ENCODE results near the gene CPB2. TPM values are rescaled to one million over a fixed set of nuclear protein-coding genes. Genes with fewer than 3 reads are reported as not detected.

The CPB2 gene
- total RNA-seq, 4 donors from 2014 or later: not detected

DNA sequence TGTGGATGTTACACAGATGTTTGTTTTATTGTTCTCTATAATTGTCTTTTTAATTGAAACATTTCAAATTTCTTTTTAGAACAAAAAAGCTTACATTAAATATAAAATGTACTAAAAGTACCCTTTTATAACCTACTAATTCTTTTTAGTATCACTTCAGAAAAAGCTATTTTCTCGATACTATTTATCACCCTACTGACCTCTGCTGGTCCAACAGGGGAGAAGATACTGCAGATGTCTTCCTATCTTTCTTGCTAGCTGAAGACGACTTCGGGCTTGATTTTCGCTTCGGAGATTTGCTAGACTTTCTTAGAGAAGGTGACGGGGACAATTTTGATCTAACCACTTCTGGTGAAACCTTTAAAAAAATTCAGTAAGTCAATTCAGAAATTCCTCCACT lies 94.7 kb downstream of the CPB2 start:
- Histone ChIP-seq H3K9me3 (no peaks in the 10 kb centered on the region), H3K27me3 (no peaks in the 10 kb centered on the region), H3K36me3 (peaks cover 0 to 45% (median 14%) of the 10 kb centered on the region in 4 donors), H3K27ac (no peak overlapping the region), H3K4me1 (no peaks in the 10 kb centered on the region), H3K4me3 (no peak overlapping the region)
- in situ Hi-C loops (cut with MboI; ENCODE audit: low pct_ligation_motif_present in 1 of 4, low pct_unique_long_range_greater_than_20kb in 1 of 4, low sequenced_read_pairs in 3 of 4) (no loop called here), intact Hi-C loops (cut with DNase I; ENCODE audit: low total_unique reads) (no loop called here)
- 89 to 97% methylated on average over 6 of the region's 6 CpGs for WGBS, 2 donors (ENCODE audit: low coverage in 1 of 2)
- TF ChIP-seq POLR2A (IDR thresholded peaks at IDR 0.05) (no peak), CTCF (IDR thresholded peaks at IDR 0.05) (no peak), POLR2AphosphoS5 (IDR thresholded peaks at IDR 0.05) (no peak), EP300 (IDR thresholded peaks at IDR 0.05; ENCODE audit: low read depth) (no peak)
- DNase-seq: no peak

DNA sequence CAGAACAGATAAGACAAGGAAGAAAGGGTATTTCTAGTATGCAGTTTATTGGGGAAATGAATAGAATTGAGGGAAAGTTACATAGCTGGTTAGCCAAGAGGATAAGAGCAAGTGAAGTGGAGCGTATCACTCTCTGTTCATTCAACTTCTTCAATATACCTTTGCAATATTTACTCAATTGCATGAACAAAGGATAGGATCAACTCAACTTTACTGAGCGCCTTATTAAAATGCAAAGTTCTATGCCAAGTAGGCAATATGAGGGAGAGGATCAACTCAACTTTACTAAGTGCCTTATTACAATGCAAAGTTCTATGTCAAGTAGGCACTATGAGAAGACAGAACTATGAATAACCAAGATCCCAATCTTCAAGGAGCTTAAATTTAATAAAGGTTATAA lies 96.2 kb downstream of the CPB2 start:
- no peaks in the 10 kb centered on the region for H3K27me3 ChIP-seq
- no peak overlapping the region for H3K4me3 ChIP-seq
- H3K9me3 ChIP-seq: no peaks in the 10 kb centered on the region
- intact Hi-C loops (cut with DNase I; ENCODE audit: low total_unique reads): no loop called here
- no peaks in the 10 kb centered on the region for H3K4me1 ChIP-seq
- in situ Hi-C loops (cut with MboI; ENCODE audit: low pct_ligation_motif_present in 1 of 4, low pct_unique_long_range_greater_than_20kb in 1 of 4, low sequenced_read_pairs in 3 of 4): no loop called here
- 97 to 100% methylated on average over 2 of the region's 2 CpGs for WGBS, 2 donors (ENCODE audit: low coverage in 1 of 2)
- DNase-seq: no peak
- H3K36me3 ChIP-seq: peaks cover 0 to 45% (median 18%) of the 10 kb centered on the region in 4 donors
- TF ChIP-seq EP300 (IDR thresholded peaks at IDR 0.05; ENCODE audit: low read depth): no peak
- no peak for TF ChIP-seq POLR2AphosphoS5 (IDR thresholded peaks at IDR 0.05)
- no peak for TF ChIP-seq CTCF (IDR thresholded peaks at IDR 0.05)
- no peak for TF ChIP-seq POLR2A (IDR thresholded peaks at IDR 0.05)
- no peak overlapping the region for H3K27ac ChIP-seq

DNA sequence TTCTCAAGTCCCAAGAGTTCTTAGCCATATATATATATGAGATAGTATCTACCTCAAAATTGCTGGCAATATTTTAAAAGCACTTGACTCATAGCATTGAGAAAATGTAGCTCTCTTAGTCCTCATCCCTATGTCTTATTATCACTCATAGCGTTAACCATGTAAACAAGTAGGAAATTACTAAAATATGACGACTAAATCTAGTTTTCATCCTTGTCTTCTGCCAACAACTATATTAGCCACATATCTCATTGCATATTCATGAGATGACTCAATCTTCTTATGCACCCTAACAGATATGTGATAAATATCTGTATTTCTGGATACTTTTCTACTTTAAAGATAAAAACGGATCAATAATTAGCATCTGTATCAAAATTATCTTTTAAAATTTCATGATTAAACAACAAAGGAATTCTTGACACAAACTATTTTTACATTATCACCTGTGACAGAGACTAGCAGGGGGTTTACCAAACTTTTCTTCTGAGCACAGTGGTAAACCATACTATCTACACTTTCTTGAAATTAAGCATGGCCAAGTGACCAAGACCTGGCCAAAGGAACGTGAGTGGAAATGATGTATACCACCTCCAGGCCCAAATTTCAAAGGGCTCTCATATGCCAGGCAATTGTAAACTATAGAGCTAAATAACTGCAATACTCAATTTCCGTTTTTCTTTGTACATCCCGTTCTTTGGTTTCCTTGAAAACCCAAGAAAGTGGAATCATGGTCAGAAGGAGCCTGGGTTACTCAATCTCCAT lies 98.0 kb downstream of the CPB2 start:
- in situ Hi-C loops (cut with MboI; ENCODE audit: low pct_ligation_motif_present in 1 of 4, low pct_unique_long_range_greater_than_20kb in 1 of 4, low sequenced_read_pairs in 3 of 4): no loop called here
- intact Hi-C loops (cut with DNase I; ENCODE audit: low total_unique reads): no loop called here
- Histone ChIP-seq H3K4me3 (no peak overlapping the region), H3K9me3 (no peaks in the 10 kb centered on the region), H3K27ac (no peak overlapping the region), H3K4me1 (no peaks in the 10 kb centered on the region), H3K27me3 (no peaks in the 10 kb centered on the region), H3K36me3 (peaks cover 0 to 52% (median 22%) of the 10 kb centered on the region in 4 donors)
- DNase-seq: no peak
- TF ChIP-seq POLR2A (IDR thresholded peaks at IDR 0.05): no peak
- no peak for TF ChIP-seq POLR2AphosphoS5 (IDR thresholded peaks at IDR 0.05)
- TF ChIP-seq CTCF (IDR thresholded peaks at IDR 0.05): no peak
- TF ChIP-seq EP300 (IDR thresholded peaks at IDR 0.05; ENCODE audit: low read depth): no peak
- WGBS, 2 donors (ENCODE audit: low coverage in 1 of 2): 87 to 94% methylated on average over 6 of the region's 6 CpGs

- no peak for TF ChIP-seq POLR2AphosphoS5 (IDR thresholded peaks at IDR 0.05)
- TF ChIP-seq CTCF (IDR thresholded peaks at IDR 0.05): no peak
- intact Hi-C loops (cut with DNase I; ENCODE audit: low total_unique reads) (no loop called here), in situ Hi-C loops (cut with MboI; ENCODE audit: low pct_ligation_motif_present in 1 of 4, low pct_unique_long_range_greater_than_20kb in 1 of 4, low sequenced_read_pairs in 3 of 4) (no loop called here)
- peaks cover 0 to 56% (median 24%) of the 10 kb centered on the region in 4 donors for H3K36me3 ChIP-seq
- DNase-seq: no peak
- no peaks in the 10 kb centered on the region for H3K4me1 ChIP-seq
- no peak overlapping the region for H3K27ac ChIP-seq
- no peak overlapping the region for H3K4me3 ChIP-seq
- no peaks in the 10 kb centered on the region for H3K27me3 ChIP-seq
- 93 to 100% methylated on average over 1 of the region's 1 CpG for WGBS, 2 donors (ENCODE audit: low coverage in 1 of 2)
- no peaks in the 10 kb centered on the region for H3K9me3 ChIP-seq
Observed at GRCh38 chr13:46004491-46004890, 100.3 kb downstream of the CPB2 start.

Other genes starting within 250 kb of the CPB2 start
- gene ZC3H13, start 52.3 kb downstream of the CPB2 start, total RNA-seq: 10 to 100 TPM; 14.2 to 67.5 (median 23.7) TPM
- 10 to 100 TPM in 3 of 4 donors, 1 to 10 TPM in 1; 1.6 to 35.7 (median 26.1) TPM for gene LCP1, start 77.1 kb upstream of the CPB2 start, total RNA-seq
- under 1 TPM in 1 of 4 donors, not detected in 3; 0.32 TPM for gene LRRC63, start 106.9 kb upstream of the CPB2 start, total RNA-seq

Measured in transverse colon (tissue), 4 donors.